K562 treated with DMSO at 1 percent for 12 hours (cell line): Measurements from ENCODE around the gene BCL7B. TPM values are rescaled to one million over a fixed set of nuclear protein-coding genes. Genes with fewer than 3 reads are reported as not detected.

Experiments
- total RNA-seq: library from RNA; unstranded; fragments of 300-600 nt; gene quantifications from 2 replicates; pipeline ENCODE4 v1.2.3, GENCODE V29; 2022; ENCODE audit not compliant: insufficient read depth

Gene BCL7B
- total RNA-seq: 78.6 and 99.6 TPM in 2 replicates

DNA sequence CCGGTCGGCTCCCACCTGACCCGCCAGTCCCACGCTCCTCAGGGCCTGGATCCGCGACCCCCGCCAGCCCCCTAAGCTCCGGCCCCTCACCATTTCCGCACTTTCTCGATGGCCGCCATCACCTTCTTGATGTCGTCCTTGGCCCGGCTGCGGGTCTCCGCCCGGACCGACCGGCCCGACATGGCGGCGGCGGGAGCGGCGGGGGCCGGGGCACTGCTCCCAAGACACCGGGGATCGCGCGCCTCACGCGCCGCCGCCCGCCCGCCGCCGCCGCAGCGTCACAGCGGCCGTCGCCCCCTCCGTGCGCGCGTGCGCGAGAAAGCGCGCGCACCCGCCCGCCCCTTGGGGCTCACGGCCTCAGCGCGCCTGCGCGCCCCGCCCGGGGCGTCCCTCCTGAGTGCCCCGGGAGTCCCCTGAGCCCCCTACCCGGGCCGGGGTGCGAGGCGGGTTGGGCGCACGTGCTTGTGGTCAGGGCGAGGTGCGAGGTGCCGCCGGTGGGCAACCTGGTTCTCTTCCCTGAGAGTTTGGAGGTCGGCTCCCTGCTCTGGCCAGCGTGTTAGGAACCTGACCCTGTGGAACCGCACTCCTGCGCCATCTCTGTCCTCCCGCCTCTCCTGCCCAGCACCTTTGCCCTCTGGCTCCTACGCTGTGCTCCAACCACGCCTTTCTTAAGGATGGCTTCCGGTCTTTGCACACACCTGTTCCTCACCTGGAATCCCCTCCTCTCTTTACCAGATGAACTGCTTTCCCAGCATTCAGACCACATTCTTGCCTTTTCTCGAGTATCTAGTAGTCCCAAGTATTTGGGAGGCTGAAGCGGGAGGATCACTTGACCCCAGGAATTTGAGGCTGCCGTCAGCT, at the start of gene BCL7B:
BCL7B (minus strand) TSS at position 294 of the 861 bp plus-strand sequence; CDS start at position 182, 112 bp downstream.

GRCh38 chr7:73578342-73579128, 21.0 kb upstream of the BCL7B start, which contains the start of gene TBL2:
Gene TBL2, minus strand, starts transcription at chr7:73578579. Its CDS starts 30 bp downstream, at chr7:73578549.

GRCh38 chr7:73522105-73522872, 35.2 kb downstream of the BCL7B start, which contains the start of gene BAZ1B:
Gene BAZ1B, minus strand, starts transcription at chr7:73522293. Its CDS starts 360 bp downstream, at chr7:73521933.

Other genes with a start within 250 kb of the BCL7B start
- gene NSUN5, start 248.9 kb downstream of the BCL7B start, total RNA-seq: 98.8 TPM in 2 replicates
- gene TRIM50, start 229.6 kb downstream of the BCL7B start, total RNA-seq: not detected in 2 replicates
- not detected in 2 replicates for gene FKBP6, start 229.5 kb downstream of the BCL7B start, total RNA-seq
- 1.4 and 2.3 TPM in 2 replicates for gene FZD9, start 123.9 kb downstream of the BCL7B start, total RNA-seq
- 23.5 and 79.9 TPM in 2 replicates for gene BAZ1B, start 35.4 kb downstream of the BCL7B start, total RNA-seq
- 39.9 and 48.8 TPM in 2 replicates for gene TBL2, start 20.9 kb upstream of the BCL7B start, total RNA-seq
- gene MLXIPL, start 66.8 kb upstream of the BCL7B start, total RNA-seq: 12.2 and 28.9 TPM in 2 replicates
- gene VPS37D, start 110.1 kb upstream of the BCL7B start, total RNA-seq: 2.9 and 4.6 TPM in 2 replicates
- 4.2 and 6.4 TPM in 2 replicates for gene DNAJC30, start 125.8 kb upstream of the BCL7B start, total RNA-seq
- 129 and 139 TPM in 2 replicates for gene BUD23, start 125.9 kb upstream of the BCL7B start, total RNA-seq
- gene STX1A, start 162.0 kb upstream of the BCL7B start, total RNA-seq: 10.1 and 15.4 TPM in 2 replicates
- gene ABHD11, start 181.1 kb upstream of the BCL7B start, total RNA-seq: 16.4 and 16.9 TPM in 2 replicates
- not detected in 2 replicates for gene CLDN3, start 212.6 kb upstream of the BCL7B start, total RNA-seq